B cell (primary cell): ENCODE data around the gene PSMA6. TPM values are rescaled to one million over a fixed set of nuclear protein-coding genes. Genes with fewer than 3 reads are reported as not detected.

Experiments
- ATAC-seq: fragments of 200-7000 bp; cut with Tn5 transposase; one replicate; pipeline ENCODE4 v1.10.0; 2021; ENCODE audit warnings: low read depth, mild to moderate bottlenecking, moderate number of reproducible peaks, moderate library complexity
- CTCF ChIA-PET: fragments of 350-600 bp; sonication (Branson Sonifier 250); formaldehyde crosslinking; loops from one replicate; lab custom pipeline; 2021; ENCODE audit warnings: antibody characterized with exemption, inconsistent platforms; lab: Charles Lee
- POLR2A ChIA-PET: fragments of 350-600 bp; sonication (Branson Sonifier 250); formaldehyde crosslinking; loops from one replicate; lab custom pipeline; 2021; ENCODE audit warnings: antibody characterized with exemption; lab: Charles Lee
- DNase-seq: peaks from one replicate; pipeline ENCODE4 v3.0.0; 2013
- H2AFZ ChIP-seq: 2 replicates; pipeline ENCODE4 v1.6.1; 2012; ENCODE audit warnings: mild to moderate bottlenecking, low read depth, low read length; ENCODE audit not compliant: insufficient read depth, poor library complexity, severe bottlenecking
- H3K27ac ChIP-seq, 2 donors: 1 replicate in 1 of 2; 2 replicates in 1 of 2; pipeline ENCODE4 v1.5.1; 2012 to 2013; ENCODE audit warnings: low read length in 2 of 2, mild to moderate bottlenecking in 2 of 2, moderate library complexity in 1 of 2
- H3K27me3 ChIP-seq, 4 experiments: fragments of 200-600 bp in 1 of 4; sonication (generic) in 1 of 4; replicated peaks in 1 of 4; 1 replicate in 2 of 4; 2 replicates in 2 of 4; pipeline versions ENCODE4 v1.6.1 to v1.7.0; 2013 to 2016; ENCODE audit warnings: low read length in 3 of 4, mild to moderate bottlenecking in 2 of 4, mixed read lengths in 1 of 4, moderate library complexity in 1 of 4; ENCODE audit not compliant: insufficient read depth in 4 of 4, control insufficient read depth in 3 of 4; ENCODE audit errors: control extremely low read depth in 1 of 4
- H3K36me3 ChIP-seq, 2 experiments: replicated peaks in 1 of 2; 1 replicate in 1 of 2; 2 replicates in 1 of 2; pipeline versions ENCODE4 v1.6.1 to v1.7.1; 2013; ENCODE audit warnings: low read length in 1 of 2; ENCODE audit not compliant: insufficient read depth in 2 of 2, control insufficient read depth in 1 of 2; ENCODE audit errors: control extremely low read depth in 1 of 2, extremely low read depth in 1 of 2
- H3K4me1 ChIP-seq, 2 donors: fragments of 200-600 bp in 1 of 2; sonication (generic) in 1 of 2; 1 replicate in 1 of 2; 2 replicates in 1 of 2; pipeline versions ENCODE4 v1.5.1 to v1.6.1; 2013 to 2017; ENCODE audit warnings: low read length in 2 of 2; ENCODE audit not compliant: control insufficient read depth in 2 of 2, insufficient read depth in 2 of 2
- H3K4me2 ChIP-seq: replicated peaks from 2 replicates; pipeline ENCODE3; 2012; ENCODE audit warnings: mild to moderate bottlenecking, low read depth, low read length; ENCODE audit not compliant: poor library complexity, severe bottlenecking
- H3K4me3 ChIP-seq, 5 experiments: fragments of 200-600 bp in 1 of 5; sonication (generic) in 1 of 5; 1 replicate in 3 of 5; 2 replicates in 2 of 5; pipeline versions ENCODE4 v1.5.1 to v1.7.0; 2011 to 2016; ENCODE audit warnings: low read length in 4 of 5, mild to moderate bottlenecking in 4 of 5, low read depth in 2 of 5, control low read depth in 1 of 5, moderate library complexity in 1 of 5; ENCODE audit not compliant: insufficient read depth in 1 of 5; ENCODE audit errors: control extremely low read depth in 1 of 5, extremely low read depth in 1 of 5
- H3K79me2 ChIP-seq: fragments of 200-600 bp; sonication (generic); one replicate; pipeline ENCODE4 v1.6.0; 2016; ENCODE audit warnings: low read length; ENCODE audit not compliant: control insufficient read depth, insufficient read depth
- H3K9ac ChIP-seq: fragments of 200-600 bp; sonication (generic); 2 replicates; pipeline ENCODE4 v1.6.1; 2017; ENCODE audit warnings: mild to moderate bottlenecking, low read length, moderate library complexity
- H3K9me3 ChIP-seq, 3 donors: one replicate each; pipeline versions ENCODE4 v1.6.1 to v1.7.1; 2013; ENCODE audit warnings: low read length in 2 of 3; ENCODE audit not compliant: control insufficient read depth in 2 of 3, insufficient read depth in 1 of 3; ENCODE audit errors: control extremely low read depth in 1 of 3
- H4K20me1 ChIP-seq: 2 replicates; pipeline ENCODE4 v1.6.0; 2012; ENCODE audit warnings: mild to moderate bottlenecking, low read length; ENCODE audit not compliant: insufficient read depth, control insufficient read depth, poor library complexity, severe bottlenecking
- H3K27ac Mint-ChIP-seq: one replicate; pipeline ENCODE4 v1.8.0; 2021; ENCODE audit warnings: mixed read lengths
- H3K27me3 Mint-ChIP-seq: one replicate; pipeline ENCODE4 v1.8.0; 2021; ENCODE audit warnings: mixed read lengths
- H3K4me1 Mint-ChIP-seq: one replicate; pipeline ENCODE4 v1.8.0; 2021; ENCODE audit warnings: mixed read lengths
- H3K4me3 Mint-ChIP-seq: one replicate; pipeline ENCODE4 v1.8.0; 2021; ENCODE audit warnings: mixed read lengths
- H3K9me3 Mint-ChIP-seq: one replicate; pipeline ENCODE4 v1.8.0; 2022; ENCODE audit warnings: mixed read lengths; ENCODE audit not compliant: insufficient read depth
- CTCF ChIP-seq: fragments of 200-600 bp; IDR thresholded peaks from one replicate; pipeline ENCODE4 v1.8.0; 2022; ENCODE audit warnings: antibody characterized with exemption, mild to moderate bottlenecking
- EZH2 ChIP-seq: IDR thresholded peaks from 2 replicates; pipeline ENCODE4 v1.6.1; 2012; ENCODE audit warnings: borderline replicate concordance, low read depth, mild to moderate bottlenecking, moderate library complexity, low read length; ENCODE audit not compliant: insufficient read depth, poor library complexity, severe bottlenecking
- WGBS: methylation state at CpG from one replicate; pipeline ENCODE4 v1.1.5; 2013; ENCODE audit warnings: missing lambda C conversion rate; ENCODE audit not compliant: insufficient coverage; 5-methylcytosine and 5-hydroxymethylcytosine counted together
- intact Hi-C: fragments of 100-400 bp; cut with micrococcal nuclease; formaldehyde crosslinking; loops from one replicate; pipeline ENCODE4 v1.10.0; 2022
- polyA plus RNA-seq: library from polyadenylated mRNA; depleted of rRNA; stranded (reverse); fragments of >200 nt; gene quantifications from 2 replicates; pipeline ENCODE4 v1.2.3, GENCODE V29; 2012
- total RNA-seq, 2 donors: library from RNA; stranded (reverse); fragments of 120-200 nt in 1 of 2; gene quantifications; 1 replicate in 1 of 2; 2 replicates in 1 of 2; pipeline versions ENCODE4 v1.2.3 to v1.2.4, GENCODE V29; 2013 to 2022

Gene PSMA6
- total and polyA plus RNA-seq, 2 donors (not counting 1 experiment from before 2014, with no cell fraction given) = 47.0 to 70.6 TPM

GRCh38 chr14:35362911-35363374 is 70.8 kb downstream of the PSMA6 start:
- no peak overlapping the region for H3K9ac ChIP-seq
- H3K27ac Mint-ChIP-seq = no peak overlapping the region
- no peaks in the 10 kb centered on the region for H3K9me3 ChIP-seq
- ChIA-PET CTCF (no interaction called here), POLR2A (no interaction called here)
- no peak for DNase-seq
- TF ChIP-seq EZH2 (no peak), CTCF (no peak)
- WGBS = 97% methylated on average over 23 of the region's 25 CpGs
- H3K4me1 ChIP-seq = peaks cover 14 to 16% of the 10 kb centered on the region in 2 donors
- H3K4me3 Mint-ChIP-seq = no peak overlapping the region
- H4K20me1 ChIP-seq = no peaks in the 10 kb centered on the region
- no peaks in the 10 kb centered on the region for H3K79me2 ChIP-seq
- no peak for ATAC-seq
- H3K27ac ChIP-seq = no peak overlapping the region
- intact Hi-C loops = no loop called here
- no peak overlapping the region for H3K4me3 ChIP-seq
- no peak overlapping the region for H3K4me2 ChIP-seq
- no peaks in the 10 kb centered on the region for H3K36me3 ChIP-seq
- H2AFZ ChIP-seq = no peak overlapping the region
- H3K9me3 Mint-ChIP-seq = no peaks in the 10 kb centered on the region
- peaks cover 19% of the 10 kb centered on the region for H3K4me1 Mint-ChIP-seq
- no peaks in the 10 kb centered on the region for H3K27me3 Mint-ChIP-seq
- no peaks in the 10 kb centered on the region for H3K27me3 ChIP-seq

- H2AFZ ChIP-seq = peak overlapping the region; percentile 42
Measured at GRCh38 chr14:35365130-35366055, 73.2 kb downstream of the PSMA6 start.

More at GRCh38 chr14:35365130-35366055, 73.2 kb downstream of the PSMA6 start:
- 43% methylated on average over 8 of the region's 13 CpGs for WGBS
- Histone ChIP-seq H3K9ac (no peak overlapping the region), H3K79me2 (no peaks in the 10 kb centered on the region), H3K27me3 (no peaks in the 10 kb centered on the region), H4K20me1 (no peaks in the 10 kb centered on the region), H3K4me1 (peaks cover 26% of the 10 kb centered on the region in 2 donors), H3K4me3 (no peak overlapping the region), H3K9me3 (no peaks in the 10 kb centered on the region), H3K36me3 (no peaks in the 10 kb centered on the region), H3K27ac (no peak overlapping the region), H3K4me2 (no peak overlapping the region)
- Mint-ChIP-seq H3K27ac (no peak overlapping the region), H3K4me3 (no peak overlapping the region), H3K9me3 (no peaks in the 10 kb centered on the region), H3K27me3 (no peaks in the 10 kb centered on the region), H3K4me1 (peaks cover 29% of the 10 kb centered on the region)
- no peak for DNase-seq
- ChIA-PET POLR2A (interaction anchor here (1.1 kb wide), 1 partner anchor 39 kb away, joined by 5 read pairs; the partner anchor contains the start of gene NFKBIA), CTCF (interaction anchor here (0.5 kb wide), 1 partner anchor 56 kb away, joined by 3 read pairs; no protein-coding TSS in a partner anchor)
- no peak for ATAC-seq
- no peak for TF ChIP-seq CTCF
- TF ChIP-seq EZH2 = no peak
- intact Hi-C loops = loop anchor here (5.0 kb wide), 1 partner anchor 37 kb away; the partner anchor contains the start of gene NFKBIA
